Liver (tissue), 9 donors: Measurements from ENCODE around the gene TMEM19. TPM values are rescaled to one million over a fixed set of nuclear protein-coding genes. Genes with fewer than 3 reads are reported as not detected.

Source experiments
- DNase-seq: peaks from one replicate; pipeline ENCODE4 v3.0.0-alpha.2; 2017; ENCODE audit warnings: low spot score
- H3K27ac ChIP-seq, 2 donors: one replicate each; pipeline ENCODE4 v1.7.0; 2013; ENCODE audit warnings: inconsistent platforms in 2 of 2, low read length in 2 of 2, control low read depth in 1 of 2, low read depth in 1 of 2, mild to moderate bottlenecking in 1 of 2
- H3K27me3 ChIP-seq, 4 donors: one replicate each; pipeline versions ENCODE4 v1.6.1 to v1.7.0; 2013; ENCODE audit warnings: low read length in 3 of 4, inconsistent platforms in 1 of 4, mild to moderate bottlenecking in 1 of 4, moderate library complexity in 1 of 4; ENCODE audit not compliant: control insufficient read depth in 4 of 4, insufficient read depth in 4 of 4
- H3K36me3 ChIP-seq, 4 donors: one replicate each; pipeline versions ENCODE4 v1.6.1 to v1.7.0; 2013; ENCODE audit warnings: low read length in 3 of 4, mild to moderate bottlenecking in 3 of 4, low read depth in 1 of 4, moderate library complexity in 1 of 4; ENCODE audit not compliant: control insufficient read depth in 4 of 4, insufficient read depth in 3 of 4
- H3K4me1 ChIP-seq, 4 donors: one replicate each; pipeline versions ENCODE4 v1.6.1 to v1.7.0; 2013; ENCODE audit warnings: low read length in 3 of 4, mild to moderate bottlenecking in 3 of 4, moderate library complexity in 1 of 4; ENCODE audit not compliant: control insufficient read depth in 4 of 4, insufficient read depth in 4 of 4
- H3K4me3 ChIP-seq, 3 donors: one replicate each; pipeline versions ENCODE4 v1.6.1 to v1.7.0; 2013; ENCODE audit warnings: low read length in 3 of 3, control low read depth in 1 of 3, low read depth in 1 of 3, mild to moderate bottlenecking in 1 of 3
- H3K9ac ChIP-seq, 2 donors: one replicate each; pipeline ENCODE4 v1.7.0; 2013; ENCODE audit warnings: low read length in 2 of 2, mild to moderate bottlenecking in 2 of 2, moderate library complexity in 2 of 2, control low read depth in 1 of 2, low read depth in 1 of 2
- H3K9me3 ChIP-seq, 4 donors: one replicate each; pipeline versions ENCODE4 v1.6.1 to v1.7.0; 2013; ENCODE audit warnings: low read length in 3 of 4; ENCODE audit not compliant: control insufficient read depth in 4 of 4
- ATF3 ChIP-seq: IDR thresholded peaks from 2 replicates; pipeline ENCODE4 v1.6.1; 2016; ENCODE audit warnings: antibody characterized with exemption
- CTCF ChIP-seq: fragments of 150-350 bp; IDR thresholded peaks from 2 replicates; pipeline ENCODE4 v1.5.1; 2017; ENCODE audit warnings: improper control_type of control experiment, low read depth, low read length; ENCODE audit not compliant: missing input control
- EGR1 ChIP-seq, 2 donors: IDR thresholded peaks; 2 replicates each; pipeline ENCODE4 v1.6.1; 2016 to 2018; ENCODE audit warnings: antibody characterized with exemption in 2 of 2, low read depth in 2 of 2
- FOXA1 ChIP-seq: IDR thresholded peaks from 2 replicates; pipeline ENCODE4 v1.6.1; 2016; ENCODE audit warnings: antibody characterized with exemption
- FOXA2 ChIP-seq: IDR thresholded peaks from 2 replicates; pipeline ENCODE4 v1.6.1; 2016; ENCODE audit warnings: antibody characterized with exemption
- GABPA ChIP-seq, 2 donors: IDR thresholded peaks in 1 of 2; conservative IDR thresholded peaks in 1 of 2; 2 replicates each; pipeline ENCODE4 v1.6.1; 2016; ENCODE audit warnings: antibody characterized with exemption in 2 of 2, mild to moderate bottlenecking in 1 of 2, moderate library complexity in 1 of 2
- HNF4A ChIP-seq, 2 donors: conservative IDR thresholded peaks; 2 replicates each; pipeline ENCODE4 v1.6.1; 2016; ENCODE audit warnings: antibody characterized with exemption in 2 of 2, mild to moderate bottlenecking in 2 of 2
- HNF4G ChIP-seq: IDR thresholded peaks from 2 replicates; pipeline ENCODE4 v1.6.1; 2016; ENCODE audit warnings: antibody characterized with exemption
- JUND ChIP-seq, 2 donors: IDR thresholded peaks; 2 replicates each; pipeline ENCODE4 v1.6.1; 2016; ENCODE audit warnings: antibody characterized with exemption in 2 of 2
- MAX ChIP-seq: IDR thresholded peaks from 2 replicates; pipeline ENCODE4 v1.6.1; 2016; ENCODE audit warnings: antibody characterized with exemption
- NR2F2 ChIP-seq: IDR thresholded peaks from 2 replicates; pipeline ENCODE4 v1.6.1; 2016; ENCODE audit warnings: antibody characterized with exemption
- RAD21 ChIP-seq, 2 donors: IDR thresholded peaks; 2 replicates each; pipeline ENCODE4 v1.6.1; 2016; ENCODE audit warnings: antibody characterized with exemption in 2 of 2, mild to moderate bottlenecking in 2 of 2
- REST ChIP-seq: IDR thresholded peaks from 2 replicates; pipeline ENCODE4 v1.6.1; 2016; ENCODE audit warnings: antibody characterized with exemption, mild to moderate bottlenecking
- SP1 ChIP-seq: IDR thresholded peaks from 2 replicates; pipeline ENCODE4 v1.6.1; 2018; ENCODE audit warnings: antibody characterized with exemption, mild to moderate bottlenecking
- TAF1 ChIP-seq: conservative IDR thresholded peaks from 2 replicates; pipeline ENCODE4 v1.6.1; 2016; ENCODE audit warnings: antibody characterized with exemption, mild to moderate bottlenecking
- YY1 ChIP-seq: IDR thresholded peaks from 2 replicates; pipeline ENCODE4 v1.6.1; 2016; ENCODE audit warnings: antibody characterized with exemption, mild to moderate bottlenecking
- ZBTB33 ChIP-seq: IDR thresholded peaks from 2 replicates; pipeline ENCODE4 v1.6.1; 2016; ENCODE audit warnings: antibody characterized with exemption
- WGBS: extraction: QIAGEN DNeasy Blood & Tissue Kit; methylation state at CpG from one replicate; pipeline ENCODE4 v1.1.7; 2013; 5-methylcytosine and 5-hydroxymethylcytosine counted together
- polyA plus RNA-seq, 2 donors: library from polyadenylated mRNA; stranded (reverse) in 1 of 2; unstranded in 1 of 2; fragments of 200-250 nt in 1 of 2; fragments of >200 nt in 1 of 2; fragmentation: Nextera tagmentation in 1 of 2; extraction: Ambion mirVana in 1 of 2; gene quantifications; one replicate each; pipeline versions ENCODE4 v1.2.1 to v1.2.3, GENCODE V29; 2013 to 2015
- total RNA-seq, 2 donors: library from RNA; depleted of rRNA; stranded (reverse); fragments of >200 nt; gene quantifications; one replicate each; pipeline ENCODE4 v1.2.3, GENCODE V29; 2014
- donor health status: healthy.
- donor health status: healthy.
- donor health status: healthy.
- donor health status: healthy.
- donor health status: healthy.

Gene TMEM19
- total and polyA plus RNA-seq, 4 donors: 9.5 to 30.0 (median 11.4) TPM

- TF ChIP-seq FOXA2 (no peak), RAD21 (IDR thresholded peaks at IDR 0.05) (no peak), NR2F2 (no peak), ZBTB33 (no peak), EGR1 (IDR thresholded peaks at IDR 0.05; ENCODE audit: low read depth in 2 of 2) (no peak)
- H3K4me3 ChIP-seq: no peak overlapping the region
- peaks cover 0 to 21% (median 8%) of the 10 kb centered on the region in 4 donors for H3K36me3 ChIP-seq
- H3K9me3 ChIP-seq: no peaks in the 10 kb centered on the region
- H3K27ac ChIP-seq: no peak overlapping the region
- peaks cover 0 to 3% (median 0%) of the 10 kb centered on the region in 4 donors for H3K4me1 ChIP-seq
- H3K27me3 ChIP-seq: no peaks in the 10 kb centered on the region
- DNase-seq: no peak
- no peak overlapping the region for H3K9ac ChIP-seq
- 87% methylated on average over 1 of the region's 1 CpG for WGBS
These were observed 33.2 kb upstream of the TMEM19 start for GRCh38 chr12:71652656-71653055.

- WGBS: over 99% methylated on average over 2 of the region's 2 CpGs
- TF ChIP-seq CTCF (no peak), FOXA1 (no peak), SP1 (no peak), FOXA2 (no peak), ATF3 (no peak), EGR1 (IDR thresholded peaks at IDR 0.05; ENCODE audit: low read depth in 2 of 2) (no peak), JUND (IDR thresholded peaks at IDR 0.05) (no peak), RAD21 (IDR thresholded peaks at IDR 0.05) (no peak), NR2F2 (no peak), TAF1 (no peak), MAX (no peak)
- Histone ChIP-seq H3K4me3 (no peak overlapping the region), H3K27me3 (no peaks in the 10 kb centered on the region), H3K27ac (no peak overlapping the region), H3K9me3 (no peaks in the 10 kb centered on the region), H3K4me1 (peaks cover 0 to 3% (median 0%) of the 10 kb centered on the region in 4 donors), H3K36me3 (peaks cover 0 to 21% (median 8%) of the 10 kb centered on the region in 4 donors), H3K9ac (no peak overlapping the region)
- no peak for DNase-seq
These were observed 32.7 kb upstream of the TMEM19 start for GRCh38 chr12:71653137-71653536.

- H3K4me1 ChIP-seq: peaks cover 0 to 3% (median 0%) of the 10 kb centered on the region in 4 donors
- H3K9me3 ChIP-seq: no peaks in the 10 kb centered on the region
- H3K9ac ChIP-seq: no peak overlapping the region
- TF ChIP-seq HNF4G (no peak), JUND (IDR thresholded peaks at IDR 0.05) (no peak), YY1 (no peak), REST (no peak), HNF4A (conservative IDR thresholded peaks at IDR 0.05) (no peak), GABPA (IDR thresholded peaks at IDR 0.05 in 1 of 2, conservative IDR thresholded peaks at IDR 0.05 in 1 of 2) (no peak), FOXA2 (no peak), MAX (no peak), EGR1 (IDR thresholded peaks at IDR 0.05; ENCODE audit: low read depth in 2 of 2) (no peak), FOXA1 (no peak), TAF1 (no peak), CTCF (no peak), RAD21 (IDR thresholded peaks at IDR 0.05) (no peak), SP1 (no peak), NR2F2 (no peak)
- H3K36me3 ChIP-seq: peaks cover 0 to 25% (median 14%) of the 10 kb centered on the region in 4 donors
- H3K27me3 ChIP-seq: no peaks in the 10 kb centered on the region
- no peak overlapping the region for H3K4me3 ChIP-seq
- DNase-seq: no peak
- H3K27ac ChIP-seq: no peak overlapping the region
- WGBS: 68% methylated on average over 3 of the region's 3 CpGs
These were observed 31.7 kb upstream of the TMEM19 start for GRCh38 chr12:71654200-71654599.
